Measurements from ENCODE around the gene TRPM8.

TRPM8 gene

DNA sequence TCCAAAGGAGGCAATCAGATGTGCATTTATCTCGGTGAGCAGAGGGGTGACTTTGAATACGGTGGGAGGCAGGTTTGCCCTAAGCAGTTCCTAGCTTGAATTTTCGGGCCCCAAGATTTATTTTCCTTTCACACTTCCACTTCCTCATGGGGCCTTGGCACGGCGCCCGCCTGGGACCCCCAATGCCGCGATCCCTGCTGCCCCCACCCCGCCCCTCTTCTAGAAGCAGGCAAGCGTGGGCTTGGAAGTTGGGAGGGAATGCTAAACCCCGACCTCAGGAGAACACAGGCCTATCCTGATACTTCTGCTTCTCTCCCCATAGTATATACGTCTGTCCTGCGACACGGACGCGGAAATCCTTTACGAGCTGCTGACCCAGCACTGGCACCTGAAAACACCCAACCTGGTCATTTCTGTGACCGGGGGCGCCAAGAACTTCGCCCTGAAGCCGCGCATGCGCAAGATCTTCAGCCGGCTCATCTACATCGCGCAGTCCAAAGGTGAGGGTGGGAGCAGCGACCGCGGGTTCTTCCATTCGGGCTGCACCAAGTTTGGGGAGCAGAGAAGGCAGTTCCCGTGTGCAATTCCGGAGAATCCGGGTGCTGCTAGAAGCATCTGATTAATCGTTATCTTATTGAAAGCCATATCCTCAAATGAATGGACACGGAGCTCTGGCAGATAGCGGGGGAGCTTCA, 21.6 kb downstream of the TRPM8 start:
- TF ChIP-seq, protein P1, sequence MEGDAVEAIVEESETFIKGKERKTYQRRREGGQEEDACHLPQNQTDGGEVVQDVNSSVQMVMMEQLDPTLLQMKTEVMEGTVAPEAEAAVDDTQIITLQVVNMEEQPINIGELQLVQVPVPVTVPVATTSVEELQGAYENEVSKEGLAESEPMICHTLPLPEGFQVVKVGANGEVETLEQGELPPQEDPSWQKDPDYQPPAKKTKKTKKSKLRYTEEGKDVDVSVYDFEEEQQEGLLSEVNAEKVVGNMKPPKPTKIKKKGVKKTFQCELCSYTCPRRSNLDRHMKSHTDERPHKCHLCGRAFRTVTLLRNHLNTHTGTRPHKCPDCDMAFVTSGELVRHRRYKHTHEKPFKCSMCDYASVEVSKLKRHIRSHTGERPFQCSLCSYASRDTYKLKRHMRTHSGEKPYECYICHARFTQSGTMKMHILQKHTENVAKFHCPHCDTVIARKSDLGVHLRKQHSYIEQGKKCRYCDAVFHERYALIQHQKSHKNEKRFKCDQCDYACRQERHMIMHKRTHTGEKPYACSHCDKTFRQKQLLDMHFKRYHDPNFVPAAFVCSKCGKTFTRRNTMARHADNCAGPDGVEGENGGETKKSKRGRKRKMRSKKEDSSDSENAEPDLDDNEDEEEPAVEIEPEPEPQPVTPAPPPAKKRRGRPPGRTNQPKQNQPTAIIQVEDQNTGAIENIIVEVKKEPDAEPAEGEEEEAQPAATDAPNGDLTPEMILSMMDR (IDR thresholded peaks at IDR 0.05) = no peak
- H3K4me1 ChIP-seq = no peaks in the 10 kb centered on the region
- no peak overlapping the region for H3K27ac ChIP-seq
- no peaks in the 10 kb centered on the region for H3K9me3 ChIP-seq (ENCODE audit: control insufficient read depth, low read length)
- H3K27me3 ChIP-seq (ENCODE audit: control insufficient read depth, insufficient read depth, low read length) = no peaks in the 10 kb centered on the region
- no peak overlapping the region for H3K9ac ChIP-seq
- H2AFZ ChIP-seq = no peak overlapping the region
- H3K4me3 ChIP-seq (ENCODE audit: low read depth, low read length) = no peak overlapping the region
- peak overlapping the region; percentile 36 for H3K4me2 ChIP-seq (ENCODE audit: low read length)
- no peaks in the 10 kb centered on the region for H3K36me3 ChIP-seq (ENCODE audit: control insufficient read depth, insufficient read depth, low read length)
- H3K79me2 ChIP-seq = no peaks in the 10 kb centered on the region

- Histone ChIP-seq H3K9me3 (ENCODE audit: control insufficient read depth, low read length) (no peaks in the 10 kb centered on the region), H3K79me2 (no peaks in the 10 kb centered on the region), H2AFZ (no peak overlapping the region), H3K27ac (no peak overlapping the region), H3K4me1 (no peaks in the 10 kb centered on the region), H3K9ac (no peak overlapping the region), H3K4me2 (ENCODE audit: low read length) (no peak overlapping the region), H3K27me3 (ENCODE audit: control insufficient read depth, insufficient read depth, low read length) (no peaks in the 10 kb centered on the region), H3K36me3 (ENCODE audit: control insufficient read depth, insufficient read depth, low read length) (no peaks in the 10 kb centered on the region), H3K4me3 (ENCODE audit: low read depth, low read length) (no peak overlapping the region)
- TF ChIP-seq, protein P1 (IDR thresholded peaks at IDR 0.05) = no peak
Measured at GRCh38 chr2:233940376-233941276, 23.5 kb downstream of the TRPM8 start.

DNA sequence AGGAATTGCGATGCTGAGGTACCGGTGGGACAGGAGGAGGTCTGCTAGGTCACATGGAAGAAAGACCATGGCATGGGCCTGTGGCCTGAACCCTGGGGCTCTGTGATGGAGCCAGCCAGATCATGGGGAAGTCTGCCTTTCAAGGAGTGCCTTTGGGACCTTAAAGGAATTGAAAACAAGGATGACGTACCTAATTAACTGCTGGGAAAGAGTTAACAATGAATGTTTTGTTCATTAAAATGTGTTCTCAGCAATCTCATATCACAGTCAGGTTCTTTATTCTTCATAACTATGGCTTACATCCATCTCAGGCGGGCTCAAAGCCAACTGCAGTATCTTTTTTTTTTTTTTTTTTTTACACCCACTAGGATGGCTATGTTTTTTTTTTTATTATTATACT, 25.6 kb downstream of the TRPM8 start:
- Histone ChIP-seq H3K79me2 (no peaks in the 10 kb centered on the region), H3K9ac (no peak overlapping the region), H3K4me1 (no peaks in the 10 kb centered on the region), H3K27me3 (ENCODE audit: control insufficient read depth, insufficient read depth, low read length) (no peaks in the 10 kb centered on the region), H3K4me2 (ENCODE audit: low read length) (no peak overlapping the region), H2AFZ (no peak overlapping the region), H3K27ac (no peak overlapping the region), H3K9me3 (ENCODE audit: control insufficient read depth, low read length) (no peaks in the 10 kb centered on the region), H3K4me3 (ENCODE audit: low read depth, low read length) (no peak overlapping the region), H3K36me3 (ENCODE audit: control insufficient read depth, insufficient read depth, low read length) (no peaks in the 10 kb centered on the region)
- TF ChIP-seq, protein P1 (IDR thresholded peaks at IDR 0.05) = no peak

- Histone ChIP-seq H3K9ac (no peak overlapping the region), H3K4me1 (no peaks in the 10 kb centered on the region), H3K27ac (no peak overlapping the region)
Measured at GRCh38 chr2:233944269-233944668, 27.1 kb downstream of the TRPM8 start.

More at GRCh38 chr2:233944269-233944668, 27.1 kb downstream of the TRPM8 start:
- Histone ChIP-seq H3K4me3 (ENCODE audit: low read depth, low read length) (no peak overlapping the region), H3K4me2 (ENCODE audit: low read length) (no peak overlapping the region), H3K79me2 (no peaks in the 10 kb centered on the region), H2AFZ (no peak overlapping the region), H3K36me3 (ENCODE audit: control insufficient read depth, insufficient read depth, low read length) (no peaks in the 10 kb centered on the region), H3K27me3 (ENCODE audit: control insufficient read depth, insufficient read depth, low read length) (no peaks in the 10 kb centered on the region), H3K9me3 (ENCODE audit: control insufficient read depth, low read length) (no peaks in the 10 kb centered on the region)
- TF ChIP-seq, protein P1 (IDR thresholded peaks at IDR 0.05) = no peak

Measured in parathyroid adenoma (tissue), 2 donors.